Psoas muscle (tissue), 8 donors: ENCODE results near the gene FDX2. TPM values are rescaled to one million over a fixed set of nuclear protein-coding genes. Genes with fewer than 3 reads are reported as not detected.
"Not testable (repeated sequence)": the region's sequence is repeated elsewhere in the genome, so short reads cannot be mapped to it uniquely, and the experiment has no call there.

Experiments
- ATAC-seq, 4 donors: fragments of 200-7000 bp; cut with Tn5 transposase; one replicate each; pipeline ENCODE4 v1.9.1; 2020; ENCODE audit warnings: moderate library complexity in 3 of 4, mild to moderate bottlenecking in 2 of 4
- DNase-seq, 2 donors: peaks; one replicate each; pipeline ENCODE4 v3.0.0-alpha.2; 2020
- H3K27ac ChIP-seq: fragments of 200-600 bp; one replicate; pipeline ENCODE4 v1.8.0; 2022
- H3K27me3 ChIP-seq, 3 donors: fragments of 200-600 bp in 1 of 3; one replicate each; pipeline versions ENCODE4 v1.6.1 to v1.8.0; 2013 to 2022; ENCODE audit warnings: low read length in 2 of 3, mild to moderate bottlenecking in 2 of 3, moderate library complexity in 1 of 3; ENCODE audit not compliant: insufficient read depth in 3 of 3
- H3K36me3 ChIP-seq, 2 donors: fragments of 200-600 bp in 1 of 2; one replicate each; pipeline versions ENCODE4 v1.6.1 to v1.8.0; 2013 to 2022; ENCODE audit warnings: low read depth in 1 of 2, mild to moderate bottlenecking in 1 of 2, moderate library complexity in 1 of 2; ENCODE audit not compliant: insufficient read depth in 1 of 2
- H3K4me1 ChIP-seq: fragments of 200-600 bp; one replicate; pipeline ENCODE4 v1.8.0; 2022
- H3K4me3 ChIP-seq: fragments of 200-600 bp; one replicate; pipeline ENCODE4 v1.8.0; 2022; ENCODE audit warnings: mild to moderate bottlenecking
- H3K9me3 ChIP-seq: fragments of 200-600 bp; one replicate; pipeline ENCODE4 v1.8.0; 2022
- WGBS, 3 donors: extraction: QIAGEN DNeasy Blood & Tissue Kit; methylation state at CpG; one replicate each; pipeline versions ENCODE4 v1.1.6 to v1.1.7; 2013; 5-methylcytosine and 5-hydroxymethylcytosine counted together
- intact Hi-C, 2 donors: fragments of 100-400 bp; cut with DNase I; formaldehyde crosslinking; loops; one replicate each; pipeline versions ENCODE4 v1.11.0 to v1.14.2; 2022
- polyA plus RNA-seq, 3 donors: library from polyadenylated mRNA; stranded (reverse); fragments of 200-250 nt; gene quantifications; one replicate each; pipeline ENCODE4 v1.2.3, GENCODE V29; 2013
- total RNA-seq, 4 donors: library from RNA; stranded (reverse); fragmentation: NEBNext Ultra II Directional in 2 of 4; extraction: Animal tissue kit (Norgen Biotek cat#: 25700) in 2 of 4; gene quantifications; one replicate each; pipeline versions ENCODE4 v1.2.1 to v1.2.4, GENCODE V29; 2021 to 2023
- TF ChIP-seq, protein P1 (sequence below): fragments of 200-600 bp; IDR thresholded peaks from one replicate; pipeline ENCODE4 v1.8.0; 2022; ENCODE audit warnings: antibody characterized with exemption
- donor health status: healthy with polysubstance abuse.
- donor health status: DM: no; HTN: no; CAD: no; lungs with moderate emphysema.
- donor health status: Bipolar disorder and iron deficiency.
- donor health status: healthy.
- donor health status: DM: yes; HTN: yes; CAD: no.
- donor health status: DM: no; HTN: no; CAD: no.
- donor health status: DM: no; HTN: no; CAD: no.
- donor health status: DM: yes; HTN: yes; CAD: no.

The FDX2 gene
- total and polyA plus RNA-seq, 7 donors: 16.0 to 52.5 (median 21.8) TPM

DNA sequence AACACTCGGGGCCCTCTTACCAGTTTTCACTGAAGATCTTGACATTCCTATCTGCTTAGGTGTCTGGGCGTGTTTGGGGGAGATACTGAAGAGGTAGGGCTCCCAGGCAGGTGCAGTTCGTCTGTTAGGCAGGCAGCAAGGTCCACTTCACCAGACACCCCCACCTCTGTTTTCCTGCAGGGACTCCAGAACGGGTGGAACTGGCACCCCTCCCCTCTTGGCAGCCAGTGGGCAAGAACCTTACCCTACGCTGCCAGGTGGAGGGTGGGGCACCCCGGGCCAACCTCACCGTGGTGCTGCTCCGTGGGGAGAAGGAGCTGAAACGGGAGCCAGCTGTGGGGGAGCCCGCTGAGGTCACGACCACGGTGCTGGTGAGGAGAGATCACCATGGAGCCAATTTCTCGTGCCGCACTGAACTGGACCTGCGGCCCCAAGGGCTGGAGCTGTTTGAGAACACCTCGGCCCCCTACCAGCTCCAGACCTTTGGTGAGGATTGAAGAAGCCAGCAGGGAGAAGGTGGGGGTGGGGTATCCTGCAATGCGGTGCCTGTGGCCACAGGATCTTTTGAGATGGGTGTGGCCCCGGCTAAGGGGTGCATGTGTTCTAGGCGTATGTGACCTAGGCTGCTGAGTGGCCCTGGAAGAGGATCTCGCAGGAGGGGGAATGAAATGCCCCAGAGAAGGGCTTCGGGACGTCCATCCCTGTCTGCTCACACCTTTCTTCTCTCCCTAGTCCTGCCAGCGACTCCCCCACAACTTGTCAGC, 32.3 kb downstream of the FDX2 start:
- no peak for DNase-seq
- intact Hi-C loops: no loop called here
- WGBS, 3 donors: 71 to 79% (median 71%) methylated on average over 23 of the region's 23 CpGs

DNA sequence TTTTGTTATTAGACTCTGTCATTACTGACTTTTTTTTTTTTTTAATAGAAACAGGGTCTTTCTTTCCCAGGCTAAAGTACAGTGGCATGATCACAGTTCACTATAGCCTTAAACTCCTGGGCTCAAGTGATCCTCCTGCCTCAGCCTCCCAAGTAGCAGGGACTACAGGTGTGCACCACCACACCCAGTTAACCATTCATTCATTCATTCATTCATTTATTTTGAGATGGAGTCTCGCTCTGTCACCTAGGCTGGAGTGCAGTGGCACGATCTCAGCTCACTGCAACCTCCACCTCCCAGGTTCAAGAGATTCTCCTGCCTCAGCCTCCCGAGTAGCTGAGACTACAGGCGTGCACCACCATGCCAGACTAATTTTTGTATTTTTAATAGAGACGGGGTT, 33.8 kb downstream of the FDX2 start:
- intact Hi-C loops: not testable (repeated sequence)

More for the DNA sequence above, 32.3 kb downstream of the FDX2 start:
- Histone ChIP-seq H3K36me3 (peaks cover 0 to 12% of the 10 kb centered on the region in 2 donors), H3K9me3 (no peaks in the 10 kb centered on the region), H3K4me1 (peaks cover 3% of the 10 kb centered on the region), H3K27me3 (peaks cover 0 to 25% (median 6%) of the 10 kb centered on the region in 3 donors), H3K4me3 (no peak overlapping the region), H3K27ac (no peak overlapping the region)
- ATAC-seq: peak in 1 of 4 donors; percentile 9
- TF ChIP-seq, protein P1, sequence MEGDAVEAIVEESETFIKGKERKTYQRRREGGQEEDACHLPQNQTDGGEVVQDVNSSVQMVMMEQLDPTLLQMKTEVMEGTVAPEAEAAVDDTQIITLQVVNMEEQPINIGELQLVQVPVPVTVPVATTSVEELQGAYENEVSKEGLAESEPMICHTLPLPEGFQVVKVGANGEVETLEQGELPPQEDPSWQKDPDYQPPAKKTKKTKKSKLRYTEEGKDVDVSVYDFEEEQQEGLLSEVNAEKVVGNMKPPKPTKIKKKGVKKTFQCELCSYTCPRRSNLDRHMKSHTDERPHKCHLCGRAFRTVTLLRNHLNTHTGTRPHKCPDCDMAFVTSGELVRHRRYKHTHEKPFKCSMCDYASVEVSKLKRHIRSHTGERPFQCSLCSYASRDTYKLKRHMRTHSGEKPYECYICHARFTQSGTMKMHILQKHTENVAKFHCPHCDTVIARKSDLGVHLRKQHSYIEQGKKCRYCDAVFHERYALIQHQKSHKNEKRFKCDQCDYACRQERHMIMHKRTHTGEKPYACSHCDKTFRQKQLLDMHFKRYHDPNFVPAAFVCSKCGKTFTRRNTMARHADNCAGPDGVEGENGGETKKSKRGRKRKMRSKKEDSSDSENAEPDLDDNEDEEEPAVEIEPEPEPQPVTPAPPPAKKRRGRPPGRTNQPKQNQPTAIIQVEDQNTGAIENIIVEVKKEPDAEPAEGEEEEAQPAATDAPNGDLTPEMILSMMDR: no peak

DNA sequence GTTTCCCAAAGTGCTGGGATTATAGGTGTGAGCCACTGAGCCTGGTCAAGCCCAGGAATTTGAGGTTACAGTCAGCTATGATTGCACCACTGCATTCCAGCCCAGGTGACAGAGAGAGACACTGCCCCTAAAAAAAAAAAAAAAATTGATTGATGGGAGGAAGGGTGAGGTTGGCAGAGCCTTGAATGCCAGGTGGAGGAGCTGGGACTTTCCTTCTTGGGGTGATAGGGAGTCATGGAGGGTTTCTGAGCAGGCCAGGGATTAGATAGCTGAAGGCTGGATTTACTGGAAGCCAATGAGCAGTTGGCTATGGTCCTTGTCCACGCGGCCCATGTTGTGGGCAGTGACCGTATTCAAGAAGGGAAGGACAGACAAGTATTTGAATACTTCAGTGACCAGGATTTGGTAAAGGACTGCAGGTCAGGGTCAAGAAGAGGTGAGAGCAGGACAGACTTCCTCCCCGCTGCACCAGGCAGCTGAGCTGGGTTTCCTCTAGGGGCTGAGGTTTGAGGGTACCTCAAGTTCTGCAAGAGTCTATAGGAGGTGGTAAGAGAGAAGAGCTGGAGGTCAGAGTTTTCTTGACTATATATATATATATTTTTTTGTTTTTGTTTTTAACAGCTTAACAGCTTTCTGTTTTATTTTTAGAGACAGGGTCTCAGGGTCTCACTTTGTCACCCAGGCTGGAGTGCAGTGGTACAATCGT, 35.9 kb downstream of the FDX2 start:
- H3K9me3 ChIP-seq: no peaks in the 10 kb centered on the region
- no peaks in the 10 kb centered on the region for H3K4me1 ChIP-seq
- WGBS, 3 donors: 75 to 86% (median 80%) methylated on average over 5 of the region's 5 CpGs
- TF ChIP-seq, protein P1: no peak
- intact Hi-C loops: no loop called here
- ATAC-seq (peak in 1 of 4 donors; percentile 43), DNase-seq (no peak)
- H3K4me3 ChIP-seq: no peak overlapping the region
- peaks cover 0 to 9% of the 10 kb centered on the region in 2 donors for H3K36me3 ChIP-seq
- H3K27ac ChIP-seq: no peak overlapping the region
- peaks cover 0 to 3% (median 0%) of the 10 kb centered on the region in 3 donors for H3K27me3 ChIP-seq

More for the DNA sequence above, 33.8 kb downstream of the FDX2 start:
- Histone ChIP-seq H3K36me3 (peaks cover 0 to 12% of the 10 kb centered on the region in 2 donors), H3K27me3 (peaks cover 0 to 11% (median 0%) of the 10 kb centered on the region in 3 donors)
- not testable (repeated sequence) for ATAC-seq, DNase-seq, H3K4me1 ChIP-seq, H3K9me3 ChIP-seq, H3K27ac ChIP-seq, H3K4me3 ChIP-seq
- WGBS, 3 donors: 94 to 95% (median 94%) methylated on average over 5 of the region's 5 CpGs

DNA sequence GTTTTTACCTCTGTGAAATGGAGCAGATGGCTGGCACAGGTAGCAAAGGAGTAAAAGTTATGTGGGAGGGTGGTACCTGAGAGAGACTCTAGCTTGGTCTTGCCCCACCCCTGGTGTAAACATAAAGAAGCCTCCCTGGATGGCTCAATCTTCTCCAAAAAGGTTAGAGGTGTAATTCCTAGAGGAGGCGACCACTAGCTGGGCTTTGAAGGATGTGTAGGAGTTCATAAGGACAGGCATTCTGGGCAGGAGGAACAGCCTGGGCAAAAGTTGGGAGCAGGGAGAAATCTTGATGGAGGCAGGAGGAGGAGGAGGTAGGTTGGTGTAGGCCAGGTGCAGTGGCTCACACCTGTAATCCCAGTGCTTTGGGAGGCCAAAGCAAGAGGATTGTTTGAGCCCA, 36.9 kb downstream of the FDX2 start:
- WGBS, 3 donors: 94 to 100% (median 98%) methylated on average over 1 of the region's 1 CpG
- H3K4me1 ChIP-seq: no peaks in the 10 kb centered on the region
- H3K27ac ChIP-seq: no peak overlapping the region
- intact Hi-C loops: no loop called here
- H3K27me3 ChIP-seq: peaks cover 0 to 3% (median 0%) of the 10 kb centered on the region in 3 donors
- DNase-seq (no peak), ATAC-seq (no peak)
- no peak overlapping the region for H3K4me3 ChIP-seq
- no peaks in the 10 kb centered on the region for H3K9me3 ChIP-seq
- H3K36me3 ChIP-seq: peaks cover 0 to 9% of the 10 kb centered on the region in 2 donors
- TF ChIP-seq, protein P1: no peak
